ENCODE results near the gene MXD3. TPM values are rescaled to one million over a fixed set of nuclear protein-coding genes. Genes with fewer than 3 reads are reported as not detected.

The MXD3 gene
- total and polyA plus RNA-seq, 2 donors (not counting 1 experiment from before 2014, with no cell fraction given), result 11.5 to 14.8 TPM

- DNase-seq (no peak), ATAC-seq (ENCODE audit: low read depth) (no peak)
- H3K27me3 Mint-ChIP-seq, result no peaks in the 10 kb centered on the region
- H3K79me2 ChIP-seq (ENCODE audit: control insufficient read depth, insufficient read depth, low read length), result peaks cover 59% of the 10 kb centered on the region
- ChIA-PET CTCF (interaction anchor here (1.0 to 7.2 kb wide), 6 partner anchors 13 to 97 kb away, joined by 3 to 60 read pairs (median 3); no protein-coding TSS in a partner anchor), POLR2A (no interaction called here)
- H3K4me2 ChIP-seq (replicated peaks; ENCODE audit: low read depth, low read length, poor library complexity, severe bottlenecking), result peak overlapping the region; percentile 99
- peak overlapping the region; percentile 89 for H3K9ac ChIP-seq (ENCODE audit: low read length)
- peaks cover 50% of the 10 kb centered on the region for H4K20me1 ChIP-seq (ENCODE audit: control insufficient read depth, insufficient read depth, low read length, poor library complexity, severe bottlenecking)
- H3K36me3 ChIP-seq (replicated peaks in 1 of 2; ENCODE audit: control extremely low read depth in 1 of 2, control insufficient read depth in 1 of 2, extremely low read depth in 1 of 2, insufficient read depth in 2 of 2, low read length in 1 of 2), result peaks cover 0 to 16% of the 10 kb centered on the region in 2 experiments
- TF ChIP-seq EZH2 (IDR thresholded peaks at IDR 0.05; ENCODE audit: borderline replicate concordance, insufficient read depth, low read depth, low read length, poor library complexity, severe bottlenecking), result no peak
- no peak for TF ChIP-seq CTCF (IDR thresholded peaks at IDR 0.05)
- intact Hi-C loops (cut with micrococcal nuclease), result no loop called here
- H3K4me3 ChIP-seq (ENCODE audit: control extremely low read depth in 1 of 5, extremely low read depth in 1 of 5, insufficient read depth in 1 of 5, low read depth in 2 of 5, low read length in 4 of 5), result peak overlapping the region; percentile 74 to 96 (median 92)
- peak overlapping the region; percentile 87 for H3K4me3 Mint-ChIP-seq
- H3K27ac Mint-ChIP-seq, result peak overlapping the region; percentile 95
- WGBS (ENCODE audit: insufficient coverage), result 4% methylated on average over 5 of the region's 5 CpGs
- peak overlapping the region; percentile 79 for H2AFZ ChIP-seq (ENCODE audit: insufficient read depth, low read depth, low read length, poor library complexity, severe bottlenecking)
- H3K9me3 Mint-ChIP-seq (ENCODE audit: insufficient read depth), result no peaks in the 10 kb centered on the region
- no peaks in the 10 kb centered on the region for H3K9me3 ChIP-seq (ENCODE audit: control extremely low read depth in 1 of 3, control insufficient read depth in 2 of 3, insufficient read depth in 1 of 3, low read length in 2 of 3)
- no peaks in the 10 kb centered on the region for H3K27me3 ChIP-seq (replicated peaks in 1 of 4; ENCODE audit: control extremely low read depth in 1 of 4, control insufficient read depth in 3 of 4, insufficient read depth in 4 of 4, low read length in 3 of 4)
- peaks cover 61 to 68% of the 10 kb centered on the region in 2 donors for H3K4me1 ChIP-seq (ENCODE audit: control insufficient read depth in 2 of 2, insufficient read depth in 2 of 2, low read length in 2 of 2)
- peak overlapping the region; percentile 62 to 80 for H3K27ac ChIP-seq (ENCODE audit: low read length in 2 of 2)
- H3K4me1 Mint-ChIP-seq, result peaks cover 78% of the 10 kb centered on the region
Observed at GRCh38 chr5:177358370-177358819, 46.7 kb upstream of the MXD3 start.

All from B cell (primary cell).